ENCODE results near the gene BABAM2. TPM values are rescaled to one million over a fixed set of nuclear protein-coding genes. Genes with fewer than 3 reads are reported as not detected.
A peak's percentile ranks its signal among the peaks of the same experiment; 100 is the strongest.

Gene BABAM2
- total RNA-seq (2021) (45.9 and 46.1 TPM in 2 replicates), Bru-seq, nascent RNA (percentile 74 among the genes with signal in this experiment), BruChase-seq, experiment 1, labeled RNA remaining after a 2-hour chase (percentile 70 among the genes with signal in this experiment), BruChase-seq, experiment 2, labeled RNA remaining after a 6-hour chase (percentile 57 among the genes with signal in this experiment)
- long read RNA-seq, transcript BABAM2-201 (13 exons, 1,681 nt): minor isoform, 5 of 84 reads
- long read RNA-seq, transcript BABAM2-204 (12 exons, 1,657 nt): major isoform, 48 of 84 reads
- long read RNA-seq, partial matches to known transcripts: 4 of 84 reads
- long read RNA-seq, other reads (novel, unspliced or antisense): 20 of 84 reads

GRCh38 chr2:27890146-27890923, at the start of gene BABAM2, which contains the start of gene RBKS:
Gene BABAM2, plus strand, starts transcription at chr2:27890729. Its CDS starts 3,828 bp downstream, at chr2:27894557.
Gene RBKS, minus strand, starts transcription at chr2:27890387. Its CDS starts 42 bp downstream, at chr2:27890345.
- TF ChIP-seq, protein P1, sequence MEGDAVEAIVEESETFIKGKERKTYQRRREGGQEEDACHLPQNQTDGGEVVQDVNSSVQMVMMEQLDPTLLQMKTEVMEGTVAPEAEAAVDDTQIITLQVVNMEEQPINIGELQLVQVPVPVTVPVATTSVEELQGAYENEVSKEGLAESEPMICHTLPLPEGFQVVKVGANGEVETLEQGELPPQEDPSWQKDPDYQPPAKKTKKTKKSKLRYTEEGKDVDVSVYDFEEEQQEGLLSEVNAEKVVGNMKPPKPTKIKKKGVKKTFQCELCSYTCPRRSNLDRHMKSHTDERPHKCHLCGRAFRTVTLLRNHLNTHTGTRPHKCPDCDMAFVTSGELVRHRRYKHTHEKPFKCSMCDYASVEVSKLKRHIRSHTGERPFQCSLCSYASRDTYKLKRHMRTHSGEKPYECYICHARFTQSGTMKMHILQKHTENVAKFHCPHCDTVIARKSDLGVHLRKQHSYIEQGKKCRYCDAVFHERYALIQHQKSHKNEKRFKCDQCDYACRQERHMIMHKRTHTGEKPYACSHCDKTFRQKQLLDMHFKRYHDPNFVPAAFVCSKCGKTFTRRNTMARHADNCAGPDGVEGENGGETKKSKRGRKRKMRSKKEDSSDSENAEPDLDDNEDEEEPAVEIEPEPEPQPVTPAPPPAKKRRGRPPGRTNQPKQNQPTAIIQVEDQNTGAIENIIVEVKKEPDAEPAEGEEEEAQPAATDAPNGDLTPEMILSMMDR (conservative IDR thresholded peaks at IDR 0.05): no peak
- CTCF ChIA-PET: interaction anchor here (0.6 kb wide), 1 partner anchor 1228 kb away, joined by 5 read pairs; no protein-coding TSS in a partner anchor

GRCh38 chr2:27842894-27843293, 47.6 kb upstream of the BABAM2 start:
- no peaks in the 10 kb centered on the region for H3K36me3 ChIP-seq (ENCODE audit: low read depth)
- no peaks in the 10 kb centered on the region for H3K9me2 ChIP-seq (ENCODE audit: insufficient read depth)
- POLR2A ChIA-PET (ENCODE audit: unreplicated experiment): no interaction called here
- DNase-seq: no peak
- CTCF ChIA-PET: no interaction called here
- H3F3A ChIP-seq (ENCODE audit: insufficient read depth, low read depth): no peaks in the 10 kb centered on the region
- H3K79me2 ChIP-seq (ENCODE audit: low read depth): no peaks in the 10 kb centered on the region
- no TSS peak for BruUV-seq (replicated peaks)
- H3K27ac ChIP-seq: no peak overlapping the region
- H3K27me3 ChIP-seq (ENCODE audit: insufficient read depth, low read depth): no peaks in the 10 kb centered on the region
- H4K20me1 ChIP-seq (ENCODE audit: insufficient read depth): no peaks in the 10 kb centered on the region
- intact Hi-C loops (cut with micrococcal nuclease; ENCODE audit: unreplicated experiment): no loop called here
- H3K4me3 ChIP-seq: no peak overlapping the region
- no peak overlapping the region for H3K4me2 ChIP-seq
- no peaks in the 10 kb centered on the region for H3K4me1 ChIP-seq (replicated peaks; ENCODE audit: insufficient read depth)
- H3K9me3 ChIP-seq (ENCODE audit: insufficient read depth, low read depth): no peaks in the 10 kb centered on the region
- no peak overlapping the region for H2AFZ ChIP-seq
- TF ChIP-seq EZH2 (IDR thresholded peaks at IDR 0.05; ENCODE audit: low read depth): no peak
- TF ChIP-seq, protein P1 (conservative IDR thresholded peaks at IDR 0.05): no peak

More at GRCh38 chr2:27890146-27890923, at the start of gene BABAM2, which contains the start of gene RBKS:
- Histone ChIP-seq H3K4me3 (peak within 1 kb of the TSS; percentile 81), H3K79me2 (ENCODE audit: low read depth) (peaks cover 46% of the 10 kb centered on the region), H3F3A (ENCODE audit: insufficient read depth, low read depth) (peaks cover 15% of the 10 kb centered on the region), H3K4me1 (replicated peaks; ENCODE audit: insufficient read depth) (peaks cover 41% of the 10 kb centered on the region), H3K9me2 (ENCODE audit: insufficient read depth) (no peaks in the 10 kb centered on the region), H3K27ac (peak within 1 kb of the TSS; percentile 96), H2AFZ (peak within 1 kb of the TSS; percentile 93), H3K27me3 (ENCODE audit: insufficient read depth, low read depth) (no peaks in the 10 kb centered on the region), H3K36me3 (ENCODE audit: low read depth) (0 out of 2 replicates have a peak, but pooled peaks cover 11% of the 10 kb centered on the region), H3K9me3 (ENCODE audit: insufficient read depth, low read depth) (no peaks in the 10 kb centered on the region), H3K4me2 (peak within 1 kb of the TSS; percentile 96), H4K20me1 (ENCODE audit: insufficient read depth) (no peaks in the 10 kb centered on the region)
- POLR2A ChIA-PET (ENCODE audit: unreplicated experiment): interaction anchor here (0.5 to 0.9 kb wide), 9 partner anchors 86 to 618 kb away, joined by 4 to 8 read pairs (median 5); no protein-coding TSS in a partner anchor
- BruUV-seq (replicated peaks): no TSS peak
- DNase-seq: peak; percentile 75 to 91
- intact Hi-C loops (cut with micrococcal nuclease; ENCODE audit: unreplicated experiment): loop anchor here (1.0 to 5.0 kb wide), 6 partner anchors 42 to 562 kb away; no protein-coding TSS in a partner anchor

DNA sequence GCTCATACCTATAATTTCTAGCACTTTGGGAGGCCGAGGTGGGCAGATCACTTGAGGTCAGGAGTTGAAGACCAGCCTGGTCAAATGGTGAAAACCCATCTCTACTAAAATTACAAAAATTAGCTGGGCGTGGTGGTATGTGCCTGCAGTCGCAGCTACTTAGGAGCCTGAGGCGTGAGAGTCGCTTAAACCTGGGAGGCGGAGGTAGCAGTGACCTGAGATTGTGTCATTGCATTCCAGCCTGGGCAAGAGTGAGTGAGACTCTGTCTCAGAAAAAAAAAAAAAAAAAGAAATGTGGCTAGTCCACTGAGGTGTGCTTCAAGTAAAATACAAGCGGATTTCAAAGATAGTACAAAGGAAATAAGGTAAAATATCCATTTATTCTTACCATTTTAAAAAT, 46.5 kb upstream of the BABAM2 start:
- ChIA-PET CTCF (interaction anchor here (0.7 kb wide), 2 partner anchors 121 to 551 kb away, joined by 3 to 4 read pairs; no protein-coding TSS in a partner anchor), POLR2A (ENCODE audit: unreplicated experiment) (interaction anchor here (0.6 kb wide), 1 partner anchor 13 kb away, joined by 3 read pairs; no protein-coding TSS in a partner anchor)
- no peak overlapping the region for H3K27ac ChIP-seq
- H3K4me2 ChIP-seq: no peak overlapping the region
- no peak for TF ChIP-seq EZH2 (IDR thresholded peaks at IDR 0.05; ENCODE audit: low read depth)
- TF ChIP-seq, protein P1 (conservative IDR thresholded peaks at IDR 0.05): no peak
- H3F3A ChIP-seq (ENCODE audit: insufficient read depth, low read depth): no peaks in the 10 kb centered on the region
- H3K4me3 ChIP-seq: no peak overlapping the region
- no peaks in the 10 kb centered on the region for H3K36me3 ChIP-seq (ENCODE audit: low read depth)
- DNase-seq: peak in 1 of 2 experiments; percentile 51
- no peaks in the 10 kb centered on the region for H4K20me1 ChIP-seq (ENCODE audit: insufficient read depth)
- BruUV-seq (replicated peaks): no TSS peak
- H2AFZ ChIP-seq: no peak overlapping the region
- intact Hi-C loops (cut with micrococcal nuclease; ENCODE audit: unreplicated experiment): no loop called here
- no peaks in the 10 kb centered on the region for H3K9me3 ChIP-seq (ENCODE audit: insufficient read depth, low read depth)
- H3K9me2 ChIP-seq (ENCODE audit: insufficient read depth): no peaks in the 10 kb centered on the region
- H3K4me1 ChIP-seq (replicated peaks; ENCODE audit: insufficient read depth): no peaks in the 10 kb centered on the region
- H3K79me2 ChIP-seq (ENCODE audit: low read depth): no peaks in the 10 kb centered on the region
- no peaks in the 10 kb centered on the region for H3K27me3 ChIP-seq (ENCODE audit: insufficient read depth, low read depth)
